Naive B cell (primary cell): ENCODE results near the gene SLC27A2. TPM values are rescaled to one million over a fixed set of nuclear protein-coding genes. Genes with fewer than 3 reads are reported as not detected.

Experiments used
- polyA plus RNA-seq, 6 donors: library from polyadenylated mRNA; unstranded; fragments of 300-500 nt; fragmentation: Illumina TruSeq; gene quantifications; one replicate each; pipeline ENCODE4 v1.2.3, GENCODE V29; 2021; ENCODE audit warnings: low read depth in 6 of 6

SLC27A2 gene
- polyA plus RNA-seq, 6 donors from 2014 or later = 0.13 to 1.0 TPM; not detected in 4

Other genes starting within 250 kb of the SLC27A2 start
- gene ATP8B4, start 63.0 kb upstream of the SLC27A2 start, polyA plus RNA-seq = not detected
- gene HDC, start 83.5 kb downstream of the SLC27A2 start, polyA plus RNA-seq = 1 to 10 TPM in 1 of 6 donors, under 1 TPM in 1, not detected in 4; 0.20 to 2.8 TPM
- gene GABPB1, start 173.0 kb downstream of the SLC27A2 start, polyA plus RNA-seq = 10 to 100 TPM; 40.1 to 67.8 (median 48.2) TPM
- gene USP8, start 242.2 kb downstream of the SLC27A2 start, polyA plus RNA-seq = 10 to 100 TPM; 62.0 to 87.5 (median 70.8) TPM